Activated CD8-positive, alpha-beta T cell treated with anti-CD3 and anti-CD28 coated beads, Interleukin-2, amount 10 ng/mL, durations not matched to agents 7 days and 5 days (primary cell): ENCODE results near the gene GDF9. TPM values are rescaled to one million over a fixed set of nuclear protein-coding genes. Genes with fewer than 3 reads are reported as not detected.

Source experiments
- ATAC-seq: fragments of 150-1000 bp; cut with Tn5 transposase; one replicate; pipeline ENCODE4 v1.10.0; 2021; ENCODE audit warnings: moderate library complexity
- CTCF ChIA-PET: fragments of 350-600 bp; sonication (Branson Sonifier 250); formaldehyde crosslinking; loops from one replicate; lab custom pipeline; 2021; ENCODE audit warnings: antibody characterized with exemption; lab: Charles Lee
- POLR2A ChIA-PET: fragments of 350-600 bp; sonication (Branson Sonifier 250); formaldehyde crosslinking; loops from one replicate; lab custom pipeline; 2021; ENCODE audit warnings: antibody characterized with exemption; lab: Charles Lee
- DNase-seq: peaks from one replicate; pipeline ENCODE4 v3.0.0-alpha.2; 2020
- H3K27ac Mint-ChIP-seq: one replicate; pipeline ENCODE4 v1.8.0; 2021; ENCODE audit warnings: mild to moderate bottlenecking, mixed read lengths
- H3K27me3 Mint-ChIP-seq: one replicate; pipeline ENCODE4 v1.8.0; 2021; ENCODE audit warnings: low read depth, mixed read lengths
- H3K36me3 Mint-ChIP-seq: one replicate; pipeline ENCODE4 v1.8.0; 2021; ENCODE audit warnings: low read depth, mixed read lengths
- H3K4me1 Mint-ChIP-seq: one replicate; pipeline ENCODE4 v1.8.0; 2021; ENCODE audit warnings: low read depth, mixed read lengths
- H3K4me3 Mint-ChIP-seq: one replicate; pipeline ENCODE4 v1.8.0; 2021; ENCODE audit warnings: mild to moderate bottlenecking, mixed read lengths
- H3K9me3 Mint-ChIP-seq: one replicate; pipeline ENCODE4 v1.8.0; 2022; ENCODE audit warnings: mixed read lengths; ENCODE audit not compliant: insufficient read depth
- total RNA-seq, 2 experiments: library from RNA; stranded (reverse); gene quantifications; one replicate each; pipeline ENCODE4 v1.2.3, GENCODE V29; 2021

The GDF9 gene
- under 1 TPM; 0.52 to 0.92 TPM for total RNA-seq

- peaks cover 23% of the 10 kb centered on the region for H3K4me1 Mint-ChIP-seq
- H3K27ac Mint-ChIP-seq: peak within 1 kb of the TSS; percentile 99
- ChIA-PET CTCF (interaction anchor here (1.1 to 4.8 kb wide), 7 partner anchors 12 to 340 kb away, joined by 3 to 25 read pairs (median 4); partner anchors contain the start of gene SHROOM1), POLR2A (interaction anchor here (0.6 to 2.0 kb wide), 11 partner anchors 12 to 389 kb away, joined by 3 to 12 read pairs (median 3); partner anchors contain the start of genes AFF4 and HSPA4)
- H3K4me3 Mint-ChIP-seq: peak within 1 kb of the TSS; percentile 98
- H3K27me3 Mint-ChIP-seq: peaks cover 3% of the 10 kb centered on the region
- H3K9me3 Mint-ChIP-seq: no peaks in the 10 kb centered on the region
- ATAC-seq (peak; percentile 99), DNase-seq (peak; percentile 97)
- H3K36me3 Mint-ChIP-seq: peaks cover 34% of the 10 kb centered on the region
Observed at GRCh38 chr5:132866342-132867045, at the start of gene GDF9, which contains the start of gene UQCRQ. Gene GDF9 (minus strand): TSS chr5:132866469. CDS start chr5:132864533, 1,936 bp downstream. Gene UQCRQ (plus strand): TSS chr5:132866642. CDS start chr5:132866882, 240 bp downstream.

- Mint-ChIP-seq H3K27me3 (no peaks in the 10 kb centered on the region), H3K27ac (no peak overlapping the region), H3K9me3 (no peaks in the 10 kb centered on the region), H3K4me3 (no peak overlapping the region), H3K36me3 (peaks cover 21% of the 10 kb centered on the region), H3K4me1 (peaks cover 3% of the 10 kb centered on the region)
- no peak for DNase-seq
- no peak for ATAC-seq
- ChIA-PET POLR2A (no interaction called here), CTCF (no interaction called here)
Observed at GRCh38 chr5:132915681-132916080, 49.4 kb upstream of the GDF9 start.

- no peak overlapping the region for H3K4me3 Mint-ChIP-seq
Observed at GRCh38 chr5:132909702-132910101, 43.4 kb upstream of the GDF9 start.

GRCh38 chr5:132907161-132907560 is 40.9 kb upstream of the GDF9 start:
- H3K27ac Mint-ChIP-seq: no peak overlapping the region
- no peaks in the 10 kb centered on the region for H3K9me3 Mint-ChIP-seq
- DNase-seq (no peak), ATAC-seq (no peak)
- no peak overlapping the region for H3K4me3 Mint-ChIP-seq
- no peaks in the 10 kb centered on the region for H3K4me1 Mint-ChIP-seq
- peaks cover 13% of the 10 kb centered on the region for H3K36me3 Mint-ChIP-seq
- H3K27me3 Mint-ChIP-seq: no peaks in the 10 kb centered on the region
- CTCF ChIA-PET: interaction anchor here (0.6 to 1.1 kb wide), 2 partner anchors 87 to 120 kb away, joined by 3 read pairs; no protein-coding TSS in a partner anchor
- POLR2A ChIA-PET: no interaction called here

More at GRCh38 chr5:132909702-132910101, 43.4 kb upstream of the GDF9 start:
- DNase-seq (no peak), ATAC-seq (no peak)
- Mint-ChIP-seq H3K4me1 (no peaks in the 10 kb centered on the region), H3K36me3 (peaks cover 14% of the 10 kb centered on the region), H3K9me3 (no peaks in the 10 kb centered on the region), H3K27me3 (no peaks in the 10 kb centered on the region), H3K27ac (no peak overlapping the region)
- POLR2A ChIA-PET: no interaction called here
- CTCF ChIA-PET: no interaction called here

GRCh38 chr5:132905938-132906337 is 39.7 kb upstream of the GDF9 start:
- Mint-ChIP-seq H3K4me1 (no peaks in the 10 kb centered on the region), H3K4me3 (no peak overlapping the region), H3K36me3 (peaks cover 11% of the 10 kb centered on the region), H3K27ac (no peak overlapping the region), H3K9me3 (no peaks in the 10 kb centered on the region), H3K27me3 (no peaks in the 10 kb centered on the region)
- ATAC-seq (no peak), DNase-seq (no peak)
- ChIA-PET CTCF (interaction anchor here (0.6 to 1.5 kb wide), 3 partner anchors 11 to 57 kb away, joined by 3 to 7 read pairs (median 4); no protein-coding TSS in a partner anchor), POLR2A (no interaction called here)

- CTCF ChIA-PET: no interaction called here
- no peak for ATAC-seq
- no peak overlapping the region for H3K4me3 Mint-ChIP-seq
- no peaks in the 10 kb centered on the region for H3K9me3 Mint-ChIP-seq
- H3K36me3 Mint-ChIP-seq: peaks cover 21% of the 10 kb centered on the region
- DNase-seq: no peak
- H3K27ac Mint-ChIP-seq: no peak overlapping the region
- POLR2A ChIA-PET: no interaction called here
- peaks cover 5% of the 10 kb centered on the region for H3K4me1 Mint-ChIP-seq
- no peaks in the 10 kb centered on the region for H3K27me3 Mint-ChIP-seq
Observed at GRCh38 chr5:132901730-132902129, 35.5 kb upstream of the GDF9 start.

GRCh38 chr5:132901036-132901435 is 34.8 kb upstream of the GDF9 start:
- peaks cover 25% of the 10 kb centered on the region for H3K36me3 Mint-ChIP-seq
- H3K4me1 Mint-ChIP-seq: peaks cover 9% of the 10 kb centered on the region
- H3K4me3 Mint-ChIP-seq: no peak overlapping the region

GRCh38 chr5:132898094-132898493 is 31.8 kb upstream of the GDF9 start:
- H3K4me1 Mint-ChIP-seq: peaks cover 9% of the 10 kb centered on the region
- no peaks in the 10 kb centered on the region for H3K9me3 Mint-ChIP-seq
- DNase-seq (no peak), ATAC-seq (no peak)
- no peak overlapping the region for H3K27ac Mint-ChIP-seq
- H3K36me3 Mint-ChIP-seq: peaks cover 41% of the 10 kb centered on the region
- ChIA-PET POLR2A (no interaction called here), CTCF (interaction anchor here (2.5 kb wide), 1 partner anchor 15 kb away, joined by 9 read pairs; no protein-coding TSS in a partner anchor)
- H3K27me3 Mint-ChIP-seq: no peaks in the 10 kb centered on the region
- H3K4me3 Mint-ChIP-seq: no peak overlapping the region

More at GRCh38 chr5:132901036-132901435, 34.8 kb upstream of the GDF9 start:
- H3K9me3 Mint-ChIP-seq: no peaks in the 10 kb centered on the region
- ATAC-seq: no peak
- no peak overlapping the region for H3K27ac Mint-ChIP-seq
- ChIA-PET CTCF (interaction anchor here (0.8 kb wide), 1 partner anchor 18 kb away, joined by 3 read pairs; no protein-coding TSS in a partner anchor), POLR2A (interaction anchor here (0.8 kb wide), 1 partner anchor 9 kb away, joined by 4 read pairs; no protein-coding TSS in a partner anchor)
- no peaks in the 10 kb centered on the region for H3K27me3 Mint-ChIP-seq
- DNase-seq: no peak

GRCh38 chr5:132896685-132897084 is 30.4 kb upstream of the GDF9 start:
- DNase-seq (no peak), ATAC-seq (peak; percentile 67)
- Mint-ChIP-seq H3K9me3 (no peaks in the 10 kb centered on the region), H3K4me3 (no peak overlapping the region), H3K36me3 (peaks cover 50% of the 10 kb centered on the region), H3K27ac (peak overlapping the region; percentile 63), H3K4me1 (peaks cover 9% of the 10 kb centered on the region), H3K27me3 (no peaks in the 10 kb centered on the region)
- ChIA-PET POLR2A (interaction anchor here (0.7 kb wide), 1 partner anchor 160 kb away, joined by 3 read pairs; no protein-coding TSS in a partner anchor), CTCF (interaction anchor here (0.6 to 2.5 kb wide), 2 partner anchors 14 to 15 kb away, joined by 4 to 9 read pairs; no protein-coding TSS in a partner anchor)

- no peak overlapping the region for H3K27ac Mint-ChIP-seq
- CTCF ChIA-PET: interaction anchor here (0.8 kb wide), 1 partner anchor 13 kb away, joined by 3 read pairs; no protein-coding TSS in a partner anchor
Observed at GRCh38 chr5:132895719-132896305, 29.5 kb upstream of the GDF9 start.

GRCh38 chr5:132890817-132891216 is 24.5 kb upstream of the GDF9 start:
- no peaks in the 10 kb centered on the region for H3K9me3 Mint-ChIP-seq
- ATAC-seq: no peak
- POLR2A ChIA-PET: no interaction called here
- H3K4me1 Mint-ChIP-seq: peaks cover 4% of the 10 kb centered on the region
- CTCF ChIA-PET: interaction anchor here (1.3 to 1.7 kb wide), 2 partner anchors 8 to 60 kb away, joined by 3 to 8 read pairs; partner anchors contain the start of gene SHROOM1
- DNase-seq: no peak
- H3K27me3 Mint-ChIP-seq: no peaks in the 10 kb centered on the region
- H3K36me3 Mint-ChIP-seq: peaks cover 60% of the 10 kb centered on the region
- no peak overlapping the region for H3K27ac Mint-ChIP-seq
- no peak overlapping the region for H3K4me3 Mint-ChIP-seq

More at GRCh38 chr5:132895719-132896305, 29.5 kb upstream of the GDF9 start:
- DNase-seq (no peak), ATAC-seq (no peak)
- Mint-ChIP-seq H3K9me3 (no peaks in the 10 kb centered on the region), H3K36me3 (peaks cover 47% of the 10 kb centered on the region), H3K27me3 (no peaks in the 10 kb centered on the region), H3K4me1 (peaks cover 9% of the 10 kb centered on the region), H3K4me3 (no peak overlapping the region)
- POLR2A ChIA-PET: no interaction called here
